Uterine smooth muscle cell (primary cell): ENCODE data around the gene PPP1R10. TPM values are rescaled to one million over a fixed set of nuclear protein-coding genes. Genes with fewer than 3 reads are reported as not detected.

ENCODE experiments used
- total RNA-seq: library from RNA; depleted of rRNA; stranded (reverse); fragments of >200 nt; gene quantifications from 2 replicates; pipeline ENCODE4 v1.2.3, GENCODE V29; 2014

PPP1R10 gene
- total RNA-seq, result 18.0 and 20.0 TPM in 2 replicates

GRCh38 chr6:30616811-30617564 is at the start of gene PPP1R10:
Gene PPP1R10, minus strand, starts transcription at chr6:30617243. Its CDS starts 7,299 bp downstream, at chr6:30609944.

GRCh38 chr6:30646450-30647241 is 29.6 kb upstream of the PPP1R10 start, which contains the start of gene C6orf136:
Gene C6orf136, plus strand, starts transcription at chr6:30647133. Its CDS starts 99 bp downstream, at chr6:30647232.

GRCh38 chr6:30626484-30627366 is 9.7 kb upstream of the PPP1R10 start, which contains the start of gene ATAT1:
Gene ATAT1, plus strand, starts transcription at chr6:30626874.

GRCh38 chr6:30617565-30618269 is 674 bp upstream of the PPP1R10 start, which contains the start of gene MRPS18B:
Gene MRPS18B, plus strand, starts transcription at chr6:30617840. Its CDS starts 26 bp downstream, at chr6:30617866.

GRCh38 chr6:30571075-30571761 is 45.8 kb downstream of the PPP1R10 start, which contains the start of gene ABCF1:
Gene ABCF1, plus strand, starts transcription at chr6:30571442. Its CDS starts 46 bp downstream, at chr6:30571488.

GRCh38 chr6:30556906-30557682 is 59.9 kb downstream of the PPP1R10 start, which contains the start of gene PRR3:
Gene PRR3, plus strand, starts transcription at chr6:30557295. Its CDS starts 50 bp downstream, at chr6:30557345.

GRCh38 chr6:30556066-30556905 is 60.8 kb downstream of the PPP1R10 start, which contains the start of gene GNL1:
Gene GNL1, minus strand, starts transcription at chr6:30556489. Its CDS starts 286 bp downstream, at chr6:30556203.

Other genes starting within 250 kb of the PPP1R10 start
- gene HLA-E, start 127.7 kb downstream of the PPP1R10 start, total RNA-seq, result 166 and 211 TPM in 2 replicates
- gene GNL1, start 60.8 kb downstream of the PPP1R10 start, total RNA-seq, result 56.8 and 62.1 TPM in 2 replicates
- gene PRR3, start 59.9 kb downstream of the PPP1R10 start, total RNA-seq, result 3.6 and 4.5 TPM in 2 replicates
- gene ABCF1, start 45.8 kb downstream of the PPP1R10 start, total RNA-seq, result 45.4 and 62.5 TPM in 2 replicates
- 55.4 and 87.9 TPM in 2 replicates for gene MRPS18B, start 597 bp upstream of the PPP1R10 start, total RNA-seq
- gene ATAT1, start 9.6 kb upstream of the PPP1R10 start, total RNA-seq, result 3.4 and 5.1 TPM in 2 replicates
- gene C6orf136, start 29.9 kb upstream of the PPP1R10 start, total RNA-seq, result 3.6 and 3.9 TPM in 2 replicates
- 39.2 and 51.0 TPM in 2 replicates for gene DHX16, start 55.8 kb upstream of the PPP1R10 start, total RNA-seq
- gene PPP1R18, start 69.4 kb upstream of the PPP1R10 start, total RNA-seq, result 49.8 and 53.6 TPM in 2 replicates
- gene NRM, start 73.7 kb upstream of the PPP1R10 start, total RNA-seq, result 2.2 and 4.0 TPM in 2 replicates
- gene MDC1, start 100.0 kb upstream of the PPP1R10 start, total RNA-seq, result 4.6 and 13.2 TPM in 2 replicates
- gene TUBB, start 103.1 kb upstream of the PPP1R10 start, total RNA-seq, result 508 and 873 TPM in 2 replicates
- gene FLOT1, start 125.4 kb upstream of the PPP1R10 start, total RNA-seq, result 154 and 155 TPM in 2 replicates
- 41.9 and 49.7 TPM in 2 replicates for gene IER3, start 127.3 kb upstream of the PPP1R10 start, total RNA-seq